ENCODE measurements around the gene MTIF3. TPM values are rescaled to one million over a fixed set of nuclear protein-coding genes. Genes with fewer than 3 reads are reported as not detected.

MTIF3 gene
- total and polyA plus RNA-seq, 2 donors (not counting 1 experiment from before 2014, with no cell fraction given): 86.8 to 171 TPM

GRCh38 chr13:27442797-27443196 lies 7.6 kb downstream of the MTIF3 start:
- DNase-seq (no peak), ATAC-seq (ENCODE audit: low read depth) (no peak)
- ChIA-PET CTCF (interaction anchor here (1.0 to 4.4 kb wide), 7 partner anchors 9 to 387 kb away, joined by 3 to 48 read pairs (median 4); partner anchors contain the start of gene GTF3A), POLR2A (interaction anchor here (1.3 to 1.5 kb wide), 3 partner anchors 8 to 17 kb away, joined by 3 to 5 read pairs (median 5); partner anchors contain the start of gene MTIF3)
- H3K9me3 ChIP-seq (ENCODE audit: control extremely low read depth in 1 of 3, control insufficient read depth in 2 of 3, insufficient read depth in 1 of 3, low read length in 2 of 3): no peaks in the 10 kb centered on the region
- no peaks in the 10 kb centered on the region for H4K20me1 ChIP-seq (ENCODE audit: control insufficient read depth, insufficient read depth, low read length, poor library complexity, severe bottlenecking)
- H3K79me2 ChIP-seq (ENCODE audit: control insufficient read depth, insufficient read depth, low read length): peaks cover 68% of the 10 kb centered on the region
- TF ChIP-seq CTCF (IDR thresholded peaks at IDR 0.05) (no peak), EZH2 (IDR thresholded peaks at IDR 0.05; ENCODE audit: borderline replicate concordance, insufficient read depth, low read depth, low read length, poor library complexity, severe bottlenecking) (no peak)
- Mint-ChIP-seq H3K27ac (peak overlapping the region; percentile 80), H3K9me3 (ENCODE audit: insufficient read depth) (no peaks in the 10 kb centered on the region), H3K27me3 (no peaks in the 10 kb centered on the region), H3K4me1 (peaks cover 61% of the 10 kb centered on the region), H3K4me3 (peak overlapping the region; percentile 80)
- no peaks in the 10 kb centered on the region for H3K27me3 ChIP-seq (replicated peaks in 1 of 4; ENCODE audit: control extremely low read depth in 1 of 4, control insufficient read depth in 3 of 4, insufficient read depth in 4 of 4, low read length in 3 of 4)
- H3K4me3 ChIP-seq (ENCODE audit: control extremely low read depth in 1 of 5, extremely low read depth in 1 of 5, insufficient read depth in 1 of 5, low read depth in 2 of 5, low read length in 4 of 5): no peak overlapping the region
- 98% methylated on average over 4 of the region's 7 CpGs for WGBS (ENCODE audit: insufficient coverage)
- peaks cover 47 to 63% of the 10 kb centered on the region in 2 donors for H3K4me1 ChIP-seq (ENCODE audit: control insufficient read depth in 2 of 2, insufficient read depth in 2 of 2, low read length in 2 of 2)
- peak overlapping the region; percentile 47 for H3K4me2 ChIP-seq (replicated peaks; ENCODE audit: low read depth, low read length, poor library complexity, severe bottlenecking)
- intact Hi-C loops (cut with micrococcal nuclease): loop anchor here (10.0 kb wide), 2 partner anchors 602 to 832 kb away; no protein-coding TSS in a partner anchor
- no peak overlapping the region for H2AFZ ChIP-seq (ENCODE audit: insufficient read depth, low read depth, low read length, poor library complexity, severe bottlenecking)
- no peak overlapping the region for H3K9ac ChIP-seq (ENCODE audit: low read length)
- peaks cover 2 to 41% of the 10 kb centered on the region in 2 experiments for H3K36me3 ChIP-seq (replicated peaks in 1 of 2; ENCODE audit: control extremely low read depth in 1 of 2, control insufficient read depth in 1 of 2, extremely low read depth in 1 of 2, insufficient read depth in 2 of 2, low read length in 1 of 2)
- peak overlapping the region; percentile 26 to 32 for H3K27ac ChIP-seq (ENCODE audit: low read length in 2 of 2)

GRCh38 chr13:27442071-27442647 lies 8.2 kb downstream of the MTIF3 start:
- Histone ChIP-seq H3K27ac (ENCODE audit: low read length in 2 of 2) (peak overlapping the region; percentile 21 to 32), H3K4me1 (ENCODE audit: control insufficient read depth in 2 of 2, insufficient read depth in 2 of 2, low read length in 2 of 2) (peaks cover 41 to 57% of the 10 kb centered on the region in 2 donors), H3K9ac (ENCODE audit: low read length) (no peak overlapping the region), H4K20me1 (ENCODE audit: control insufficient read depth, insufficient read depth, low read length, poor library complexity, severe bottlenecking) (no peaks in the 10 kb centered on the region), H2AFZ (ENCODE audit: insufficient read depth, low read depth, low read length, poor library complexity, severe bottlenecking) (no peak overlapping the region), H3K4me3 (ENCODE audit: control extremely low read depth in 1 of 5, extremely low read depth in 1 of 5, insufficient read depth in 1 of 5, low read depth in 2 of 5, low read length in 4 of 5) (peak overlapping the region in 4 of 5 experiments; percentile 4 to 34 (median 18)), H3K9me3 (ENCODE audit: control extremely low read depth in 1 of 3, control insufficient read depth in 2 of 3, insufficient read depth in 1 of 3, low read length in 2 of 3) (no peaks in the 10 kb centered on the region), H3K27me3 (replicated peaks in 1 of 4; ENCODE audit: control extremely low read depth in 1 of 4, control insufficient read depth in 3 of 4, insufficient read depth in 4 of 4, low read length in 3 of 4) (no peaks in the 10 kb centered on the region), H3K79me2 (ENCODE audit: control insufficient read depth, insufficient read depth, low read length) (peaks cover 74% of the 10 kb centered on the region), H3K36me3 (replicated peaks in 1 of 2; ENCODE audit: control extremely low read depth in 1 of 2, control insufficient read depth in 1 of 2, extremely low read depth in 1 of 2, insufficient read depth in 2 of 2, low read length in 1 of 2) (peaks cover 2 to 43% of the 10 kb centered on the region in 2 experiments), H3K4me2 (replicated peaks; ENCODE audit: low read depth, low read length, poor library complexity, severe bottlenecking) (peak overlapping the region; percentile 47)
- peak overlapping the region; percentile 80 for H3K4me3 Mint-ChIP-seq
- DNase-seq (no peak), ATAC-seq (ENCODE audit: low read depth) (no peak)
- ChIA-PET CTCF (interaction anchor here (1.0 to 4.4 kb wide), 6 partner anchors 9 to 388 kb away, joined by 3 to 48 read pairs (median 4); partner anchors contain the start of gene GTF3A), POLR2A (interaction anchor here (1.3 to 1.5 kb wide), 3 partner anchors 9 to 16 kb away, joined by 3 to 5 read pairs (median 5); partner anchors contain the start of gene MTIF3)
- no peaks in the 10 kb centered on the region for H3K9me3 Mint-ChIP-seq (ENCODE audit: insufficient read depth)
- H3K4me1 Mint-ChIP-seq: peaks cover 57% of the 10 kb centered on the region
- H3K27me3 Mint-ChIP-seq: no peaks in the 10 kb centered on the region
- TF ChIP-seq EZH2 (IDR thresholded peaks at IDR 0.05; ENCODE audit: borderline replicate concordance, insufficient read depth, low read depth, low read length, poor library complexity, severe bottlenecking) (no peak), CTCF (IDR thresholded peaks at IDR 0.05) (no peak)
- 21% methylated on average over 15 of the region's 15 CpGs for WGBS (ENCODE audit: insufficient coverage)
- H3K27ac Mint-ChIP-seq: peak overlapping the region; percentile 80
- intact Hi-C loops (cut with micrococcal nuclease): loop anchor here (10.0 kb wide), 2 partner anchors 603 to 833 kb away; no protein-coding TSS in a partner anchor
